ENCODE results near the gene KIAA0753.
A peak's percentile ranks its signal among the peaks of the same experiment; 100 is the strongest.
"Not testable (repeated sequence)": the region's sequence is repeated elsewhere in the genome, so short reads cannot be mapped to it uniquely, and the experiment has no call there.

The KIAA0753 gene

GRCh38 chr17:6596941-6597340, 43.6 kb downstream of the KIAA0753 start:
- no peak for DNase-seq (ENCODE audit: low read depth in 3 of 3)

- no peak for DNase-seq (ENCODE audit: low read depth in 3 of 3)
Measured at GRCh38 chr17:6596511-6596910, 44.0 kb downstream of the KIAA0753 start.

GRCh38 chr17:6596081-6596480, 44.4 kb downstream of the KIAA0753 start:
- no peak for DNase-seq (ENCODE audit: low read depth in 3 of 3)

GRCh38 chr17:6593371-6593770, 47.1 kb downstream of the KIAA0753 start:
- DNase-seq (ENCODE audit: low read depth in 3 of 3) = not testable (repeated sequence)

- no peak for DNase-seq (ENCODE audit: low read depth in 3 of 3)
Measured at GRCh38 chr17:6592173-6592572, 48.3 kb downstream of the KIAA0753 start.

GRCh38 chr17:6591599-6592158, 48.8 kb downstream of the KIAA0753 start:
- DNase-seq (ENCODE audit: low read depth in 3 of 3) = no peak

- DNase-seq (ENCODE audit: low read depth in 3 of 3) = no peak
Measured at GRCh38 chr17:6589266-6589946, 51.1 kb downstream of the KIAA0753 start.

GRCh38 chr17:6588165-6588564, 52.3 kb downstream of the KIAA0753 start:
- no peak for DNase-seq (ENCODE audit: low read depth in 3 of 3)

- DNase-seq (ENCODE audit: low read depth in 3 of 3) = no peak
Measured at GRCh38 chr17:6587310-6587709, 53.2 kb downstream of the KIAA0753 start.

GRCh38 chr17:6583411-6583810, 57.1 kb downstream of the KIAA0753 start:
- DNase-seq (ENCODE audit: low read depth in 3 of 3) = no peak

- no peak for DNase-seq (ENCODE audit: low read depth in 3 of 3)
Measured at GRCh38 chr17:6580625-6581024, 59.9 kb downstream of the KIAA0753 start.

- no peak for DNase-seq (ENCODE audit: low read depth in 3 of 3)
Measured at GRCh38 chr17:6578491-6578890, 62.0 kb downstream of the KIAA0753 start.

GRCh38 chr17:6577686-6578263, 62.7 kb downstream of the KIAA0753 start:
- no peak for DNase-seq (ENCODE audit: low read depth in 3 of 3)

GRCh38 chr17:6576038-6576785, 64.3 kb downstream of the KIAA0753 start:
- DNase-seq (ENCODE audit: low read depth in 3 of 3) = no peak

- no peak for DNase-seq (ENCODE audit: low read depth in 3 of 3)
Measured at GRCh38 chr17:6575596-6575988, 64.9 kb downstream of the KIAA0753 start.

GRCh38 chr17:6574687-6575595, 65.6 kb downstream of the KIAA0753 start:
- peak in 1 of 3 experiments; percentile 44 for DNase-seq (ENCODE audit: low read depth in 3 of 3)

- DNase-seq (ENCODE audit: low read depth in 3 of 3) = no peak
Measured at GRCh38 chr17:6573982-6574686, 66.4 kb downstream of the KIAA0753 start.

GRCh38 chr17:6573495-6573894, 67.0 kb downstream of the KIAA0753 start:
- DNase-seq (ENCODE audit: low read depth in 3 of 3) = not testable (repeated sequence)

GRCh38 chr17:6572972-6573370, 67.5 kb downstream of the KIAA0753 start:
- no peak for DNase-seq (ENCODE audit: low read depth in 3 of 3)

GRCh38 chr17:6571452-6571781, 69.1 kb downstream of the KIAA0753 start:
- DNase-seq (ENCODE audit: low read depth in 3 of 3) = no peak

Data from stimulated activated CD4-positive, alpha-beta T cell treated with anti-CD3 and anti-CD28 coated beads, TNF-alpha, amount 100 ng/mL, for 24 hours (primary cell).